HepG2 (cell line): Measurements from ENCODE around the gene TOR4A. TPM values are rescaled to one million over a fixed set of nuclear protein-coding genes. Genes with fewer than 3 reads are reported as not detected.

ENCODE experiments used
- ARNT2 ChIP-seq: sonication (generic); formaldehyde crosslinking; IDR thresholded peaks from 2 replicates; pipeline ENCODE4 v1.8.0; 2022; ENCODE audit warnings: mild to moderate bottlenecking, low read depth, missing genetic modification reagents, moderate library complexity
- GATA4 ChIP-seq: sonication (generic); IDR thresholded peaks from 2 replicates; pipeline ENCODE4 v1.6.1; 2016; ENCODE audit warnings: antibody characterized with exemption, low read depth, borderline replicate concordance
- GTF2F1 ChIP-seq: fragments of 150-350 bp; IDR thresholded peaks from 2 replicates; pipeline ENCODE4 v1.6.1; 2014; ENCODE audit warnings: low read length
- HDAC2 ChIP-seq: sonication (generic); formaldehyde crosslinking; IDR thresholded peaks from 2 replicates; pipeline ENCODE4 v1.4.0; 2020; ENCODE audit warnings: missing genetic modification reagents
- SNAPC2 ChIP-seq: sonication (generic); formaldehyde crosslinking; IDR thresholded peaks from 2 replicates; pipeline ENCODE4 v1.8.1; 2022; ENCODE audit warnings: mild to moderate bottlenecking, missing genetic modification reagents
- TERF1 ChIP-seq: sonication (generic); formaldehyde crosslinking; IDR thresholded peaks from 2 replicates; pipeline ENCODE4 v1.8.0; 2022; ENCODE audit warnings: mild to moderate bottlenecking, missing genetic modification reagents, moderate library complexity
- TMF1 ChIP-seq: sonication (generic); formaldehyde crosslinking; IDR thresholded peaks from 2 replicates; pipeline ENCODE4 v1.8.1; 2022; ENCODE audit warnings: low read depth, missing genetic modification reagents
- UBTF ChIP-seq: sonication (generic); formaldehyde crosslinking; IDR thresholded peaks from 2 replicates; pipeline ENCODE4 v1.4.0; 2020; ENCODE audit warnings: mild to moderate bottlenecking, missing genetic modification reagents
- ZBTB40 ChIP-seq, 2 experiments: fragments of 450-650 bp in 1 of 2; sonication (generic) in 1 of 2; formaldehyde crosslinking in 1 of 2; IDR thresholded peaks; 2 replicates each; pipeline versions ENCODE4 v1.6.1 to v1.8.0; 2016 to 2022; ENCODE audit warnings: antibody characterized with exemption in 1 of 2, mild to moderate bottlenecking in 1 of 2, missing genetic modification reagents in 1 of 2
- ZNF558 ChIP-seq: sonication (generic); formaldehyde crosslinking; IDR thresholded peaks from 2 replicates; pipeline ENCODE4 v1.9.0; 2022; ENCODE audit warnings: mild to moderate bottlenecking, missing genetic modification reagents, borderline replicate concordance
- ZNF770 ChIP-seq: sonication (generic); formaldehyde crosslinking; IDR thresholded peaks from 2 replicates; pipeline ENCODE4 v1.5.0; 2020; ENCODE audit warnings: mild to moderate bottlenecking, missing genetic modification reagents
- ZNF850 ChIP-seq: sonication (generic); formaldehyde crosslinking; conservative IDR thresholded peaks from 2 replicates; pipeline ENCODE4 v1.9.0; 2021; ENCODE audit warnings: mild to moderate bottlenecking, missing genetic modification reagents
- polyA plus RNA-seq, 8 experiments: library from polyadenylated mRNA; depleted of rRNA in 3 of 8; stranded (reverse) in 7 of 8; unstranded in 1 of 8; fragments of >200 nt; fragmentation: Illumina TruSeq in 4 of 8; extraction: Trizol in 4 of 8; gene quantifications; 2 replicates each; pipeline versions ENCODE4 v1.2.1 to v1.2.3, GENCODE V29; 2011 to 2016; ENCODE audit warnings: low read depth in 4 of 8, missing spikeins in 1 of 8, mixed read lengths in 1 of 8; ENCODE audit not compliant: insufficient read depth in 1 of 8
- total RNA-seq, 5 experiments: library from RNA; depleted of rRNA; stranded (reverse); fragments of >200 nt; fragmentation: Illumina TruSeq; extraction: Trizol; gene quantifications; 2 replicates each; pipeline ENCODE4 v1.2.3, GENCODE V29; 2016; ENCODE audit warnings: low read depth in 1 of 5

Gene TOR4A
- total and polyA plus RNA-seq, 2 of the 13 experiments (the other 11 are each of a cell fraction or from before 2014, with no cell fraction given) = 11.1 to 14.2 TPM

- TF ChIP-seq ZBTB40 (IDR thresholded peaks at IDR 0.05) = no peak
- TF ChIP-seq ZBTB40 (CRISPR knock-in tag; IDR thresholded peaks at IDR 0.05) = no peak
- 0 out of 2 replicates have a peak, but pooled peaks have one; percentile 41 for TF ChIP-seq TMF1
- 0 out of 2 replicates have a peak, but pooled peaks have one; percentile 2 for TF ChIP-seq ARNT2 (CRISPR knock-in tag)
- TF ChIP-seq GATA4 = 0 out of 2 replicates have a peak, but pooled peaks have one; percentile 6
- no peak for TF ChIP-seq GTF2F1
- TF ChIP-seq SNAPC2 (CRISPR knock-in tag) = 0 out of 2 replicates have a peak, but pooled peaks have one; percentile 45
- TF ChIP-seq TERF1 (CRISPR knock-in tag) = no peak
- TF ChIP-seq HDAC2 (CRISPR knock-in tag) = peak; percentile 50; the same call in 1 of the 2 replicates
- TF ChIP-seq UBTF (CRISPR knock-in tag) = no peak; the same call in 1 of the 2 replicates
- no peak for TF ChIP-seq ZNF850
- peak; percentile 74 for TF ChIP-seq ZNF770
- TF ChIP-seq ZNF558 = 0 out of 2 replicates have a peak, but pooled peaks have one; percentile 32
Measured at GRCh38 chr9:137230705-137231371, 46.7 kb upstream of the TOR4A start, which contains the start of gene SLC34A3 (continued).
